Measurements from ENCODE around the gene NEIL3.

- TF ChIP-seq EP300 (IDR thresholded peaks at IDR 0.05) (no peak), POLR2A (IDR thresholded peaks at IDR 0.05) (no peak)
Observed at GRCh38 chr4:177322266-177322665, 12.6 kb downstream of the NEIL3 start.
